RWPE2 (cell line): ENCODE data around the gene BRD1.

Source experiments
- ATAC-seq: fragments of 200-7000 bp; cut with Tn5 transposase; 3 replicates; pipeline ENCODE4 v1.9.1; 2021; ENCODE audit warnings: low read depth
- DNase-seq: peaks from one replicate; pipeline ENCODE4 v3.0.0-alpha.2; 2020; ENCODE audit warnings: low spot score
- H3K27ac ChIP-seq: fragments of 450-650 bp; 2 replicates; pipeline ENCODE4 v1.5.1; 2017; ENCODE audit warnings: mild to moderate bottlenecking; ENCODE audit not compliant: poor library complexity, severe bottlenecking
- H3K27me3 ChIP-seq: fragments of 250-450 bp; sonication (Bioruptor Pico); 2 replicates; pipeline ENCODE4 v1.5.1; 2021; ENCODE audit warnings: mild to moderate bottlenecking, moderate library complexity; ENCODE audit not compliant: insufficient read depth, poor library complexity, severe bottlenecking
- H3K36me3 ChIP-seq: fragments of 250-450 bp; sonication (Bioruptor Pico); 2 replicates; pipeline ENCODE4 v1.5.1; 2020; ENCODE audit warnings: low read depth, mild to moderate bottlenecking, moderate library complexity
- H3K4me1 ChIP-seq: fragments of 250-450 bp; sonication (Bioruptor Pico); 2 replicates; pipeline ENCODE4 v1.5.1; 2021; ENCODE audit warnings: mild to moderate bottlenecking, moderate library complexity; ENCODE audit not compliant: insufficient read depth, poor library complexity, severe bottlenecking
- H3K4me3 ChIP-seq: fragments of 250-450 bp; sonication (Bioruptor Pico); 2 replicates; pipeline ENCODE4 v1.5.1; 2021; ENCODE audit warnings: mild to moderate bottlenecking, moderate library complexity; ENCODE audit not compliant: severe bottlenecking
- H3K9me3 ChIP-seq: fragments of 250-450 bp; sonication (Bioruptor Pico); 2 replicates; pipeline ENCODE4 v1.5.1; 2021; ENCODE audit warnings: mild to moderate bottlenecking, moderate library complexity; ENCODE audit not compliant: severe bottlenecking
- TF ChIP-seq, protein P1 (sequence below): fragments of 450-650 bp; IDR thresholded peaks from one replicate; pipeline ENCODE4 v1.5.1; 2017; ENCODE audit warnings: mild to moderate bottlenecking, moderate library complexity; ENCODE audit not compliant: poor library complexity, severe bottlenecking

Gene BRD1

DNA sequence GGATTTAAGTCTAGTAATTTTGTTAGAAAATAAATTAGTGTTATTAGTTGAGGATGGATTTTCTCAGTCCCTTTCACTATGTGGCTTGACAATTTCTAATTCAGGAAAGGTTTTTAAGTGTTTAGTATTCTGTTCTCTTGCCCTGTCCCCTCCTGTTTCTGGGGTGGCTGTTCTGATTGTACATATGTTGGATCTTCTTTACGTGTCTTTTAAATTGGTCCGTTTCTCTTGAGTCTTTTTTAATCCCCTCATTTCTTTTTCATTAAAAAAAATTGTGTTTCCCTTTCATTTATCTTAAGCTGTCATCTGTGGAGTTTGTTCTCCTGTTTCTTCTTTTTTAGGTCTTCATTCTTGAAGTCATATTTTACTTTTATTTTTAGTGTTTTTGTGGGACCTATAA is 38.5 kb upstream of the BRD1 start:
- no peaks in the 10 kb centered on the region for H3K4me1 ChIP-seq
- H3K36me3 ChIP-seq = no peaks in the 10 kb centered on the region
- no peak overlapping the region for H3K27ac ChIP-seq
- H3K9me3 ChIP-seq = peaks cover 3% of the 10 kb centered on the region
- ATAC-seq (no peak), DNase-seq (no peak)
- TF ChIP-seq, protein P1, sequence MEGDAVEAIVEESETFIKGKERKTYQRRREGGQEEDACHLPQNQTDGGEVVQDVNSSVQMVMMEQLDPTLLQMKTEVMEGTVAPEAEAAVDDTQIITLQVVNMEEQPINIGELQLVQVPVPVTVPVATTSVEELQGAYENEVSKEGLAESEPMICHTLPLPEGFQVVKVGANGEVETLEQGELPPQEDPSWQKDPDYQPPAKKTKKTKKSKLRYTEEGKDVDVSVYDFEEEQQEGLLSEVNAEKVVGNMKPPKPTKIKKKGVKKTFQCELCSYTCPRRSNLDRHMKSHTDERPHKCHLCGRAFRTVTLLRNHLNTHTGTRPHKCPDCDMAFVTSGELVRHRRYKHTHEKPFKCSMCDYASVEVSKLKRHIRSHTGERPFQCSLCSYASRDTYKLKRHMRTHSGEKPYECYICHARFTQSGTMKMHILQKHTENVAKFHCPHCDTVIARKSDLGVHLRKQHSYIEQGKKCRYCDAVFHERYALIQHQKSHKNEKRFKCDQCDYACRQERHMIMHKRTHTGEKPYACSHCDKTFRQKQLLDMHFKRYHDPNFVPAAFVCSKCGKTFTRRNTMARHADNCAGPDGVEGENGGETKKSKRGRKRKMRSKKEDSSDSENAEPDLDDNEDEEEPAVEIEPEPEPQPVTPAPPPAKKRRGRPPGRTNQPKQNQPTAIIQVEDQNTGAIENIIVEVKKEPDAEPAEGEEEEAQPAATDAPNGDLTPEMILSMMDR = no peak
- no peaks in the 10 kb centered on the region for H3K27me3 ChIP-seq
- H3K4me3 ChIP-seq = no peak overlapping the region

- Histone ChIP-seq H3K36me3 (no peaks in the 10 kb centered on the region), H3K9me3 (peaks cover 3% of the 10 kb centered on the region), H3K27ac (no peak overlapping the region), H3K4me3 (no peak overlapping the region), H3K4me1 (no peaks in the 10 kb centered on the region), H3K27me3 (no peaks in the 10 kb centered on the region)
- ATAC-seq (no peak), DNase-seq (no peak)
- TF ChIP-seq, protein P1 = no peak
Measured at GRCh38 chr22:49865156-49865555, 37.5 kb upstream of the BRD1 start.

- ATAC-seq (no peak), DNase-seq (no peak)
- H3K4me3 ChIP-seq = no peak overlapping the region
- H3K36me3 ChIP-seq = no peaks in the 10 kb centered on the region
- no peak overlapping the region for H3K27ac ChIP-seq
- no peaks in the 10 kb centered on the region for H3K9me3 ChIP-seq
- no peaks in the 10 kb centered on the region for H3K27me3 ChIP-seq
- H3K4me1 ChIP-seq = no peaks in the 10 kb centered on the region
- TF ChIP-seq, protein P1 = no peak
Measured at GRCh38 chr22:49863931-49864330, 36.3 kb upstream of the BRD1 start.

DNA sequence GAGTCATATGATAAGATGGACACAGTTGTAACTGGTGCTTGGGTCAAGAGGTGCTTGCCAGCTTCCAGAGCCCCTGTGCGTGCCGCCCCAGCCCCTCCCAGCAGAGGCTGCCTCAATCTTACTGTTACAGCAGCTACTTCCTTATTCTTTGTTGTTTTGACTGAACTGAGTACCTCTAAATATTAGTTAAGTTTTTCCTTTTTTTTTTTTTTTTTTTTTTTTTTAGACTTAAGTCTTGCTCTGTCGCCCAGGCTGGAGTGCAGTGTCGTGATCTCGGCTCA is 34.8 kb upstream of the BRD1 start:
- ATAC-seq (no peak), DNase-seq (no peak)
- H3K9me3 ChIP-seq = no peaks in the 10 kb centered on the region
- H3K27ac ChIP-seq = no peak overlapping the region
- H3K4me3 ChIP-seq = no peak overlapping the region
- no peaks in the 10 kb centered on the region for H3K36me3 ChIP-seq
- TF ChIP-seq, protein P1 = no peak
- no peaks in the 10 kb centered on the region for H3K27me3 ChIP-seq
- no peaks in the 10 kb centered on the region for H3K4me1 ChIP-seq

- DNase-seq (no peak), ATAC-seq (no peak)
- Histone ChIP-seq H3K27me3 (no peaks in the 10 kb centered on the region), H3K36me3 (no peaks in the 10 kb centered on the region), H3K4me3 (no peak overlapping the region), H3K9me3 (no peaks in the 10 kb centered on the region), H3K27ac (no peak overlapping the region), H3K4me1 (no peaks in the 10 kb centered on the region)
- TF ChIP-seq, protein P1 = no peak
Measured at GRCh38 chr22:49861642-49862495, 34.2 kb upstream of the BRD1 start.
